ENCODE results near the gene IQCE.

Gene IQCE

DNA sequence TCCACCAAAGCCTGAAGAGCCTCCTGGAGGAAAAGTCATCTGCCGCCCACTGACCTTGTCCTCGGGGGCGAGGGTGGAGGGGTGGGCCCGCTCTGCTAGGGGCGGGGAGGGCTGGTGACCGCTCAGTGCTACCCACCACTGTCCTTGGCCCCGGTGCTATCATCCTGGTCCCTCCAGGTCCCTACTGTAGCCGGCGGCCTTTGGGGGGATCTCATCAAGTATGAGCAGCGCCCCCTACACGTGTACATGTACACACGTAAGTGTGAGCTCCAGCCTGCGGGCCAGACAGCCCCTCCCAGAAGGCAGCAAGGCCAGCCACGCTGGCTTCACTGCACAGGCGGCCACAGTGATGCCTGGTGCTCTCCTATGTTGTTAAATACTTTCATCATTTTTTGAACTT, 92.6 kb downstream of the IQCE start:
- DNase-seq = no peak

GRCh38 chr7:2651847-2652735, 93.3 kb downstream of the IQCE start:
- no peak for DNase-seq

DNA sequence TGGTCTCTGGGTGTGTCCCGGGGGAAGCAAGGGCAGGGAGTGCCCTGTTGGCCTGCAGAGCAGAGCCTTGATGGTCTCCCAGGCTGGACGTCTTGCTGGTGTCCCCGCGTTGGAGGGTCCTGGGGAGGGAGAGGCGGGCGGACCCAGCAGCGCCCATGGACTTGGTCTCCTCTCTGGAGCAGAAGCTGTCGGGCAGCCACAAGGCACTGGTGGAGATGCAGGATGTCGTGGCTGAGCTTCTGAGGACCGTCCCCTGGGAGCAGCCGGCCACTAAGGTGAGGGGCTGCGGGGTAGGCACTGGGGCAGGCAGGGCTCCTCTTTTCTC, 93.9 kb downstream of the IQCE start:
- no peak for DNase-seq

GRCh38 chr7:2654059-2654458, 95.3 kb downstream of the IQCE start:
- DNase-seq = no peak

- DNase-seq = no peak
These were observed 97.3 kb downstream of the IQCE start for GRCh38 chr7:2655870-2656614.

GRCh38 chr7:2657208-2657607, 98.4 kb downstream of the IQCE start:
- no peak for DNase-seq

- DNase-seq = no peak
These were observed 99.3 kb downstream of the IQCE start for GRCh38 chr7:2657920-2658671.

GRCh38 chr7:2658941-2659340, 100.2 kb downstream of the IQCE start:
- no peak for DNase-seq

GRCh38 chr7:2659556-2660358, 101.0 kb downstream of the IQCE start:
- no peak for DNase-seq

DNA sequence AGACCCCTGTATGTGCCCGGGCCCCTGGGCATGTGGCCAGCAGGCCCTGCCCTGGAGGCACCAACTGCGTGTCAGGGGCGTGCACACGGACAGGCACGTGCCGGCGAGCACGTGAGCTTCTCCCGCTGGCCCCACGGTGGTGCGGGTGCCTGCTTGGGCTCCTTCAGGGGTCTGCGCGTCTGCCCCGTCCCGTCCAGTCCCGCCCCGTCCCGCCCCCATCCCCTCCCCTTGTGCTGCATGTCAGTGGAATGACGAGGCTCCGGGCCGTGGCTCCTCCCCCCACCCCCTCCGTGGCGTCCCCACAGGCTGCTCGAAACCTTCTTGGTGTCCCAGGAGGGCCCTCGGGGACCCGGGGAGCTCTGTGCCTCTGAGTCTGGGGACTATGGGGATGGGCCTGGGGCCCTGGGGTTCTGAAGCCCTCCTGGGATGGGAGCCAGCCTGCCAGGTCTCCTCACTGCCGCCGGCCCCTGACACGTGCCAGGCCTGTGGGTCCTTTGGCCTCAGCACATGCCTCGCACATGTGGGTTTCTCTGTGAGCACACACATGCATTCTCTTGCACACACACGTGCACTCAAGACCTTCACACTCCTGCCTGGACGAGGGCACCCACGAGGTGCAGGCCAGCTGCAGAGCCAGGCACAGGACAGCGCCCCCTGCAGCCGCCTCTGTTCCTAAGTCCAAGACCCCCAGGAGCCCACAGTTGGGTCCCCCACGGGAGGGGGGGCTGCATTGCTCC, 101.7 kb downstream of the IQCE start:
- DNase-seq = no peak

DNA sequence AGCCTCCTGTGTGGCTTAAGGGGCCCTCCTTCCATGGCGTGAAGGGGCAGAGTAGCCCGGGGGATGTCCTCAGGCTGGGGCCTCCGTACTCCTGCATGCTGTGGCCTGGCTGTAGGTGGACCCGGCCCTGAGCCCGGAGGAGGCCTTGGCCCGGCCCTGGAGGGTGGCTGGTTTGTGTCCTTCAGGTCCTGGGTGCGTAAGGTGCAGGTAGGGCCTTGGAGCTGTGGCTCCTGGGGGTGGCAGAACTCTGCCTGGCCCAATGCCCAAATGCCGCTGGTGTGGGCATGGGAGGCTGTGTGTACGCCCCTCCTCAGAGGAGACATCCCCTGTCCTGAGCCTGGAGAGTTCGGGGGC, 102.3 kb downstream of the IQCE start:
- no peak for DNase-seq

GRCh38 chr7:2661602-2662272, 103.0 kb downstream of the IQCE start:
- DNase-seq = no peak

DNA sequence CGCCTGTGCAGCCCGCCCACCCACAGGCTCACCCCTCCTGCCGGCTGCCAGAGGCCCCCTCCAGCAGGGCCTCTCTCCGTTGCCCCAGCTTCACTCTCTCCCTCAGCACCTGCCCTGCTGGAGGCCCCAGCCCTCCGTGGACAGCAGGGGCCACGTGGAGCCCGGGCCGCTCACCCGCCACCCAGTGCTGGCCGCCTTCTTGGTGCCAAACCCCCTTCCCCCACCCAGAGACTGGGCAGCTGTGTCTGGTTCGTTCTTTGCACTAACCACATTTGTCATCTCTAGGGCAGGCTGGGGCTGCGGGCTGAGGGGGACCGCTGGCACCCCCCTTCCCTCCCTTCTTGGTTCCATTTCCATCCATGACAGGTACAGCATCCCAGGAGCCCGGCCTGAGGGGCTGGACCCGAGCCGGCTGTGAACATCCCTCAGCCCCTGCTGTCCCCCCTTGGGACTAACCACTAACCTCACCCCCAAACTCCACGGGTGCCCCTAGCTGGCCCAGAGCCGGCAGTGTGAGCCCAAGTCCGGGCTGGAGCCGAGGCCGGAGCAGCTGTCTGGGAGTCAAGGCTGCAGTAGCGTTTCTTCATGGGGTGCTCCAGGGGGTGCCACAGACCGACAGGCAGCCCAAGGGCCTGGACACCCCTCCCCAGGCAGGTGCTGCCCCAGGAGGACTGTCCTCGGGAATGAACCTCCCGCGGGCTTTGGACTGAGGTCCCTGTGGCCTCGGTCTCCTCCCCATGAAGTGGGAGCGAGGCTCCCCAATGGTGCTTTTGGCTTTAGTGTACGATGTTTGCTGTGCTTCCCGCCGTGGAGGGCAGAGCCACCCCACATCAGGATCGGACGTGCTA, 103.7 kb downstream of the IQCE start:
- no peak for DNase-seq

GRCh38 chr7:2663121-2663886, 104.5 kb downstream of the IQCE start:
- DNase-seq = no peak

DNA sequence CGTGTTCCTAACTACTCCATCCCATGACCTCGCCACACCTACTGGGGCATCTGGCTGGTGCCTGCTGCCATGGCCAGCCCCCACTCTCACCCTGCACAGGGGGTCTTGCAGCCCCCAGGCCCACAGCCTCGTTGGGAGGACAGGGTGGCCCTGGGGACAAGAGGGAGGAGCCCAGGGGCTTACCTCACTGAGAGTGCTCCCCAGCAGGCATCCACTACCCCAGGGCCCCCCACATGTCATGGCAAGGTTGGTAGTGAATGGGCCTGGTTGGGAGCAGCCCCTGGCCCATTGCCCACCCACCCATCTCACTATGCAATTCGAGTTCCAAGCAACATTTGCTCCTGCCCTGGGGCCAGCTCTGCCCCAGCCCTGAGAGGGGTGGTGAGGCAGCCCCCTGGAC, 105.2 kb downstream of the IQCE start:
- no peak for DNase-seq
